NCI-H2107 treated with DMSO at 0.1 percent for 48 hours (cell line): ENCODE results near the gene RCE1.

Source experiments
- DNase-seq: peaks from one replicate; lab custom pipeline; 2025; ENCODE audit not compliant: unreplicated experiment; lab: John Stamatoyannopoulos, UW

The RCE1 gene

GRCh38 chr11:66856496-66857233, 13.4 kb downstream of the RCE1 start, which contains the start of gene LRFN4:
TSS of gene LRFN4 (plus strand) at chr11:66857064. CDS start at chr11:66857745, 681 bp downstream.
- no peak for DNase-seq

DNA sequence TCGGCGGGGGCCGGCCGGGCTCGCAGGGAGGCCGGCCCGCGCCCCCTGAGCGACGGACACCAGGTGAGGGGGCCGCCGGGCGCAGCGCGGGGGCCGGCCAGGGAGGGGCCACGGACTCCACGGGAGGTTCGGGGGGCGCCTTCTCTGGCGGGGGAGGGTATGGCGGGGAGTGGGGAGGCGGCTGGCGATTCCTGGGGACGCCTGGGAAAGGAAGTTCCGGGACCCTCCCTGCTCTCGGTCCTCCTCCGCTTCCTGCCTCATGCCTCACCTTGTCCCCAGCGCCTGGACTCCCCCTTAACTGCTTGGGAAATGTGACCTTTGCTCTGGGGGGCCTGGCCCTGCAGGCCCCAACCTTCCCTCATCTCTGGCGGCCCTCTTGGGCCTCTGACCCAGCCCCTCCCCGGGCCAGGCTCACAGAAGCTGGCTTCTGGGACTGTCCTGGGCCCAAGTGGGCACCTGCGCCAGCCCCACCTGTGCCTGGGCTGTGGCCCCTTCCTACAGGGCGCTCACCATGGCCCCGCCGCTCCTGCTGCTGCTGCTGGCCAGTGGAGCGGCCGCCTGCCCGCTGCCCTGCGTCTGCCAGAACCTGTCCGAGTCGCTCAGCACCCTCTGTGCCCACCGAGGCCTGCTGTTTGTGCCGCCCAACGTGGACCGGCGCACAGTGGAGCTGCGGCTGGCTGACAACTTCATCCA, 14.1 kb downstream of the RCE1 start:
- DNase-seq: no peak

DNA sequence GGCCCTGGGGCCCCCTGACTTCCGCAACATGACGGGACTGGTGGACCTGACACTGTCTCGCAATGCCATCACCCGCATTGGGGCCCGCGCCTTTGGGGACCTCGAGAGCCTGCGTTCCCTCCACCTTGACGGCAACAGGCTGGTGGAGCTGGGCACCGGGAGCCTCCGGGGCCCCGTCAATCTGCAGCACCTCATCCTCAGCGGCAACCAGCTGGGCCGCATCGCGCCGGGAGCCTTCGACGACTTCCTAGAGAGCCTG, 14.6 kb downstream of the RCE1 start:
- no peak for DNase-seq

DNA sequence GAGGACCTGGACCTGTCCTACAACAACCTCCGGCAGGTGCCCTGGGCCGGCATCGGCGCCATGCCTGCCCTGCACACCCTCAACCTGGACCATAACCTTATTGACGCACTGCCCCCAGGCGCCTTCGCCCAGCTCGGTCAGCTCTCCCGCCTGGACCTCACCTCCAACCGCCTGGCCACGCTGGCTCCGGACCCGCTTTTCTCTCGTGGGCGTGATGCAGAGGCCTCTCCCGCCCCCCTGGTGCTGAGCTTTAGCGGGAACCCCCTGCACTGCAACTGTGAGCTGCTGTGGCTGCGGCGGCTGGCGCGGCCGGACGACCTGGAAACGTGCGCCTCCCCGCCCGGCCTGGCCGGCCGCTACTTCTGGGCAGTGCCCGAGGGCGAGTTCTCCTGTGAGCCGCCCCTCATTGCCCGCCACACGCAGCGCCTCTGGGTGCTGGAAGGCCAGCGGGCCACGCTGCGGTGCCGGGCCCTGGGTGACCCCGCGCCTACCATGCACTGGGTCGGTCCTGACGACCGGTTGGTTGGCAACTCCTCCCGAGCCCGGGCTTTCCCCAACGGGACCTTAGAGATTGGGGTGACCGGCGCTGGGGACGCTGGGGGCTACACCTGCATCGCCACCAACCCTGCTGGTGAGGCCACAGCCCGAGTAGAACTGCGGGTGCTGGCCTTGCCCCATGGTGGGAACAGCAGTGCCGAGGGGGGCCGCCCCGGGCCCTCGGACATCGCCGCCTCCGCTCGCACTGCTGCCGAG, 15.1 kb downstream of the RCE1 start:
- no peak for DNase-seq

DNA sequence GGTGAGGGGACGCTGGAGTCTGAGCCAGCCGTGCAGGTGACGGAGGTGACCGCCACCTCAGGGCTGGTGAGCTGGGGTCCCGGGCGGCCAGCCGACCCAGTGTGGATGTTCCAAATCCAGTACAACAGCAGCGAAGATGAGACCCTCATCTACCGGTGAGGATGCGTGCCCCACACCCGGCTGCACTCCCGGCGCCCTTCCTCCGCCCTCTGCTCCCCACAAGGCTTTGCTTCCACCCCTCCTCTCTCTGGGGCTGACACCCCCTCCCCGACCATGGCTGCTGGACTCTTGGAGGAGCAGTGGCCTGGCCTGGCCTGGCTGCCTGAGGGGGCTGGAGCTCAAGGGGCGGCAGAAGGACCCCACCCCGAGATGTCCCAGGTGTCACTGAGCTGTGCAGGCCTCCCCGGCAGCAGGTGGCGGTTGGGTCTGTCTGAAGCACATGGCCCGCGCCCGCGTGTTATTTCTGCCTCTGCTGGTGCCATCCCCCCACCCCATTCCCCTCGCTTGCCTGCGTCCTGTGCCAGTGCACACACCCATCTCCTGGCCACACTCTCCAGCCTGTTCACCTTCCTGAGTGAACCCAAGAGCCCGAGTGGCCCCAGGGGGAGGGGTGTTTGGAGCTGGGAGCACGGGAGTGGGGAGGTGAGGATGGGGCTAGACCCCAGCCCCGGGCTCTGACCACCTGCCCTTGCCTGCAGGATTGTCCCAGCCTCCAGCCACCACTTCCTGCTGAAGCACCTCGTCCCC, 15.9 kb downstream of the RCE1 start:
- no peak for DNase-seq

GRCh38 chr11:66859686-66860448, 16.6 kb downstream of the RCE1 start:
- DNase-seq: no peak

DNA sequence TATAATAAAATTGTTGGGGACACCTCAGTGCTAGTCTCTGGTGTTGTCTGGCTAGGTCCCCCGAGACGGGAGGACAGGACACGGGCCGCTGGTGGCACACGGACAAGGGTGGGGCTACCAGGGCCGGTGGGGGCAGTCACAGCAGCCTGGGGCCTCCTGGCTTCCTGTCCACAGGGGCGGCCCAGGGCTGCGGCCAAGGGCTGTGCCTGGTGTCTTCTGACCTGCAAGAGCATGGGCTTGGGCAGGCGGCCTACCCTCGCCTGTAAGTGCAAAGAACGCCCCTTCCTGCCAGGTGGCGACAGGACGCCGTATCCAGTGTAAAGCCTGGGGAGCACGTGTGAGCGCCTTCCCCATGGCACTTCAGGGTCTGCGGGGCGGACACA, 17.2 kb downstream of the RCE1 start:
- no peak for DNase-seq

- no peak for DNase-seq
Observed at GRCh38 chr11:66861038-66861773, 18.0 kb downstream of the RCE1 start.

- DNase-seq: no peak
Observed at GRCh38 chr11:66861774-66862558, 18.7 kb downstream of the RCE1 start.

- no peak for DNase-seq
Observed at GRCh38 chr11:66862559-66863037, 19.4 kb downstream of the RCE1 start.

DNA sequence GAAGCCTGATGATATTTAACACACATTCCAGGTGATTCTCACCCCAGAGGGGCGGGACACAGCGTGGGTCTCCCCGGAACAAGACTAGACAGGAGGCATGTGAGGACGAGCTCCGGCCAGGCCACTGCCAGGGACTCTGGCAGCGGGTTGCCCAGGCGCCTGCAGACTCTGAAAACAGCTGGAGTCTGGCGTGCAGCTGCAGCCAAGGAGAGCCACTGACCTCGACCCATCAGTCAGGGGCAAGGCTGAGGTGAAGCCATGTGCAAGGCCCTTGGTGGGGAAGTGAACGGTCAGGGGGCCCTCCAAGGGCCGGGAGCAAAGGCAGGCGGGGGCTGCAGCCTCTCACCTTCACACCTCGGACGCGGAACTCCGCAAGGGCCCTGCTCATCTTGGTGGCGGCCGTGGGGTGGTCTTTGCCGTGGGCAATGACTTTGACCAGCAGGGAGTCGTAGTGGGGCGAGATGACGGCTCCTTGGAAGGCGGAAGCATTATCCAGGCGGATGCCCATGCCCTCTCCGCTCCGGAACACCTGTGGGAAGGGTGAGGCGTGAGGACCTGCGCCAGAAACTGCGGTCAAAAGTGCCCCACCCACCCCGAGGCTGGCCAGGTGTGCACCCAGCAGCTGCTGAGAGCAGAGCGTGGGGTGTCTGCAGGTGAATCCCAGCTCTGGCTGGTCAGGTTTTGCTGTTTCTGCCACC, 20.3 kb downstream of the RCE1 start:
- no peak for DNase-seq

GRCh38 chr11:66864172-66864901, 21.1 kb downstream of the RCE1 start:
- DNase-seq: peak; percentile 33

GRCh38 chr11:66864924-66865697, 21.9 kb downstream of the RCE1 start:
- peak; percentile 33 for DNase-seq

DNA sequence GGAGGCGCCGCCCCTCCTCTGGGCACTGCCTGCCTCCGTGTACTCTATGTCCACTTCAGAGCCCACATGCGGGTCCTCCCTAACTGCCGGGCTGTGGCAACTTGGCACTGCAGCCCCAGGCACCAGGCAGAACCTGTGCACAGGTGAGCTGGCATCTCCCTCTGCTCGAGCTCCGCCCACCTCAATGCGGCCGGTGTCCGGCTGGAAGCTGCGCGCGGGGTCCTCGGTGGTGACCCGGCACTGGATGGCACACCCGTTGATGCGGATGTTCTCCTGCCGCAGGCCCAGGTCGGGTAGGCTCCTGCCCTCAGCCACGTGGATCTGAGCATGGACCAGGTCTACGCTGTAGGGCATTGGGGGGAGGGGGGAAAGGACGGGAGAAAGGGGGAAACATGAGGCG, 22.8 kb downstream of the RCE1 start:
- DNase-seq: no peak

DNA sequence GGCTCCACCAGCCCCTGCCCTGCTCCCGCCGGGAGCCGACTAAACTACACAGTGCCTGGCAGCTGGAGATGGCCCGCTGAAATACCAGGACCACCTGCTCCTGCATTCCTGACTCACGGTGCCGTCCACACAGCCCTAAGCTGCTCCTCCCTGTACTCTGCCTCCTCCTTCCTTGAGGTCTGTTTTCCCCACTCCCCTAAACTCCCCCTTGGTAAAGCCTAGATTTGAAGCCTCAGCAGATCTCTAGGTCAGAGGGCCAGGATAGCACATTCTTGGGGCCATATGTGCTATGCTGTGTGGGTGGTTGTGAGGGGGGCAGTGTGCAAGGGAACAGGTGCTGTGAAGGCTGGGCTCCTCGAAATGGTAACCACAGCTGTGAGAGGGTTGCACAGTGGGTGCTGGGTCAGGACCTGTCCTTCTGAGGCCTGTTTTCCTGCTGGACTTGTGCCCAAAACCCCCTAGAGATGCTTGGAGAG, 23.3 kb downstream of the RCE1 start:
- no peak for DNase-seq

DNA sequence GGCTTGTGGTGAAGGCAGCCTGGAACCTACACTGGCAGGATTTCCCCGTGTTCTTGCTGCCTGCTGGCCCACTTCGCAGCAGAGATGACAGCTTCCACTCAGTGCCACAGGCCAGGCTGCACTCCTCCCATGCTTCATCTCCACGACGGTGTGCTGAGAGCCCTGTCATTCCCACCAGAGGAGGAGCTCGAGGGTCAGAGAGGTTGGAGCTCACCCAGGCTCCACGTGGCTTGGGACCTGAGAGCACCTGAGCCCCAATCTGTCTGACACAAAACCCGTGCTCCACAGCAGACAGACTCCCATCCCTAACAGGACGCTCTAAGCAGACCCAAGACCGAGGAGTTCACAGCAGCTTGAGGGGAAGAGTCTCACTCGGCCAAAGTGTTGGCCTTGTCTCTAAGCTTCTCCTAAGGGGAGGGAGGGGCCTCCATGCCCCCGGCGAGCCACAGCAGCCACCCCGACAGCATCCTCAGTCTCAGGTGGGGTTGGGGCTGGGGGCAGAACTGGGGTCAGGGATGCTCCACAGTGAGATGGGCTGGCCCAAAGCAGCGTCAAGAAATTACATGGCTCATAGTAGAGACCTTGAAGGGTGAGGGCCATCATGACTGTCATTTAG, 24.3 kb downstream of the RCE1 start:
- no peak for DNase-seq
